ENCODE data around the gene MRPS34. TPM values are rescaled to one million over a fixed set of nuclear protein-coding genes. Genes with fewer than 3 reads are reported as not detected.

Gene MRPS34
- total RNA-seq, 1 donor from 2014 or later = 71.3 TPM

DNA sequence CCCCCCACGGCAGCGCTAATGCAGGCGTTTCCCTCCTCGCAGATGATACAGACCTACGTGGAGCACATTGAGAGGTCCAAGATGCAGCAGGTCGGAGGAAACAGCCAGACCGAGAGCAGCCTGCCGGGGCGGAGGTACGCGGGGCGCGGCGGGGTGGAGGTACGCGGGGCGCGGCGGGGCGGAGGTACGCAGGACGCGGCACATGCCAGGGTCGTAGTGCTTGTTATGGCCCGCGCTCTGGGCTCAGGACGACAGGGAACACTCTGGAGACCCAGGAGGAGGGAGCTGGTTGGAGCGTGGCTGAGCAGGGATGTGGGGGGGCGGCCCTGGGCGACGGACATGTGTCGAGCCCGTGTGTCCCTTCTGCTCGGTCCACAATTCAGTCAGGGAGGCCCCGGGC is 43.5 kb downstream of the MRPS34 start:
- no peak overlapping the region for H3K4me3 ChIP-seq (ENCODE audit: low read depth, low read length)
- H3K27me3 ChIP-seq (ENCODE audit: control insufficient read depth, insufficient read depth, low read length) = no peaks in the 10 kb centered on the region
- FAIRE-seq = no peak
- DNase-seq (ENCODE audit: low read depth) = no peak
- peaks cover 28% of the 10 kb centered on the region for H3K36me3 ChIP-seq (ENCODE audit: control insufficient read depth, insufficient read depth, low read length)
- TF ChIP-seq, protein P1, sequence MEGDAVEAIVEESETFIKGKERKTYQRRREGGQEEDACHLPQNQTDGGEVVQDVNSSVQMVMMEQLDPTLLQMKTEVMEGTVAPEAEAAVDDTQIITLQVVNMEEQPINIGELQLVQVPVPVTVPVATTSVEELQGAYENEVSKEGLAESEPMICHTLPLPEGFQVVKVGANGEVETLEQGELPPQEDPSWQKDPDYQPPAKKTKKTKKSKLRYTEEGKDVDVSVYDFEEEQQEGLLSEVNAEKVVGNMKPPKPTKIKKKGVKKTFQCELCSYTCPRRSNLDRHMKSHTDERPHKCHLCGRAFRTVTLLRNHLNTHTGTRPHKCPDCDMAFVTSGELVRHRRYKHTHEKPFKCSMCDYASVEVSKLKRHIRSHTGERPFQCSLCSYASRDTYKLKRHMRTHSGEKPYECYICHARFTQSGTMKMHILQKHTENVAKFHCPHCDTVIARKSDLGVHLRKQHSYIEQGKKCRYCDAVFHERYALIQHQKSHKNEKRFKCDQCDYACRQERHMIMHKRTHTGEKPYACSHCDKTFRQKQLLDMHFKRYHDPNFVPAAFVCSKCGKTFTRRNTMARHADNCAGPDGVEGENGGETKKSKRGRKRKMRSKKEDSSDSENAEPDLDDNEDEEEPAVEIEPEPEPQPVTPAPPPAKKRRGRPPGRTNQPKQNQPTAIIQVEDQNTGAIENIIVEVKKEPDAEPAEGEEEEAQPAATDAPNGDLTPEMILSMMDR (IDR thresholded peaks at IDR 0.05; ENCODE audit: insufficient read depth, low read length, severe bottlenecking) = no peak

DNA sequence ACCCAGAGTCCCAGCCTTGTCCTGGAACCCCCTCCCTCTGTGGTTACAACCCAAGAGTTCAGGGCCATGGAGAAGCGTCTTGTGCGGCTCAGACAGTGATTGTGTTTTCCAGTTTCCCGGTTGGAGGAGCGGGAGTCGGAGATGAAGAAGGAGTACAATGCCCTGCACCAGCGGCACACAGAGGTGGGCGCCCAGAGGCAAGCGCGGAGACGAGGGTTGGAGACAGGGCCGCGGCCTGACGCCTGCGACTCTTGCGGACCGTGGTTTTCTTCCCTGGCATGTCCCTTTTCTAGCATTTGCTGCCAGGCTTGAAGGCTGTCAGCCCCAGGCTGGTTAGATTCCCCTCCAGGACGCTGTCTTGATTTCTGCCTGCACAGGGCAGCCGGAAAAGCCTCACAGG is 43.9 kb downstream of the MRPS34 start:
- H3K4me3 ChIP-seq (ENCODE audit: low read depth, low read length) = no peak overlapping the region
- DNase-seq (ENCODE audit: low read depth) (no peak), FAIRE-seq (no peak)
- H3K27me3 ChIP-seq (ENCODE audit: control insufficient read depth, insufficient read depth, low read length) = no peaks in the 10 kb centered on the region
- peaks cover 28% of the 10 kb centered on the region for H3K36me3 ChIP-seq (ENCODE audit: control insufficient read depth, insufficient read depth, low read length)
- TF ChIP-seq, protein P1 (IDR thresholded peaks at IDR 0.05; ENCODE audit: insufficient read depth, low read length, severe bottlenecking) = no peak

DNA sequence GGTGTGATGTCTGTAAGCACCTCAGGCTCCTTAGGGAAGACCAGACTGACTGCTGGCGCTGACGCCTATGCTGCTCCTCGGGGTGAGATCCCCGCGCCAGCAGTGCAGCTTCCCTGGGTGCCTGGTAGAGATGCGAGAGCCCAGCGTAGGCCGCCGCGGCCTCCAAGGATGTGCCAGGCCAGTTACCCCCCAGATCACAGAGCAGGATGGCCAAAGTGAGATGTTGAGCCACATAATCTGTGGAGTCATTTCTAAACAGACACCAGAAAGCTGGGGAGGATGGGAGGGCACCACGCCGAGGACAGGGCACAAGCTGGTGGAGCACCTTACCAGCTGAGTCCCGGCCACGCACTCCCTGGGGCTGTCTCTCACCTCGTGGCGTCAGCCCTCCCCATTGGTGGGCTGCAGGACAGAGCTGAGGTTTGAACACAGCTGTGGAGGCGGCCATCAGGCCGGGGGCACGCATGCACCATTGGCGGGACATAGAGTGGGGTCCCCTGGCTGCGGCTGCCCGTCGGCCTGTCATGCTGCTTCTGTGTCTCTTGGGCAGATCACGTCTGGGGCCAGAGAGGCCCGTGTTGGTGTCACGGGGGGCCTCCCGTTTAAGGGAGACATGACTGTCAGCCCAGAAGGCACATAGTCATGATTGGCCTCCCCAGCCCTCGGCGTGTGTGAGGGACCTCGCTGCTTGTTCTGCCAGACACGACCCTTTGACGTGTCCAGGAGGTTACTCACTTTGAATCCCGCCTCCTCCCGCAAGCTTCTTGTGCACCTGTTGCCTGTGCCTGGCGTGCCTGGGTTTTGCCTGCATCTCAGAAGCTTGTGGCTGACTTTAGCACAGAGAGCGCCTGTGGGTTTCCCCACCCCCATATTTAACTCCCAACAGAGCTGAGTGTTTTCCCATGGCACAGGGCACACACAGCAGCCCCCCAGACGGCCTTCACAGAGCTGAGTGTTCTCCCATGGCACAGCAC is 45.0 kb downstream of the MRPS34 start:
- TF ChIP-seq, protein P1 (IDR thresholded peaks at IDR 0.05; ENCODE audit: insufficient read depth, low read length, severe bottlenecking) = no peak
- DNase-seq (ENCODE audit: low read depth) (no peak), FAIRE-seq (no peak)
- peaks cover 23% of the 10 kb centered on the region for H3K36me3 ChIP-seq (ENCODE audit: control insufficient read depth, insufficient read depth, low read length)
- H3K4me3 ChIP-seq (ENCODE audit: low read depth, low read length) = no peak overlapping the region
- no peaks in the 10 kb centered on the region for H3K27me3 ChIP-seq (ENCODE audit: control insufficient read depth, insufficient read depth, low read length)

DNA sequence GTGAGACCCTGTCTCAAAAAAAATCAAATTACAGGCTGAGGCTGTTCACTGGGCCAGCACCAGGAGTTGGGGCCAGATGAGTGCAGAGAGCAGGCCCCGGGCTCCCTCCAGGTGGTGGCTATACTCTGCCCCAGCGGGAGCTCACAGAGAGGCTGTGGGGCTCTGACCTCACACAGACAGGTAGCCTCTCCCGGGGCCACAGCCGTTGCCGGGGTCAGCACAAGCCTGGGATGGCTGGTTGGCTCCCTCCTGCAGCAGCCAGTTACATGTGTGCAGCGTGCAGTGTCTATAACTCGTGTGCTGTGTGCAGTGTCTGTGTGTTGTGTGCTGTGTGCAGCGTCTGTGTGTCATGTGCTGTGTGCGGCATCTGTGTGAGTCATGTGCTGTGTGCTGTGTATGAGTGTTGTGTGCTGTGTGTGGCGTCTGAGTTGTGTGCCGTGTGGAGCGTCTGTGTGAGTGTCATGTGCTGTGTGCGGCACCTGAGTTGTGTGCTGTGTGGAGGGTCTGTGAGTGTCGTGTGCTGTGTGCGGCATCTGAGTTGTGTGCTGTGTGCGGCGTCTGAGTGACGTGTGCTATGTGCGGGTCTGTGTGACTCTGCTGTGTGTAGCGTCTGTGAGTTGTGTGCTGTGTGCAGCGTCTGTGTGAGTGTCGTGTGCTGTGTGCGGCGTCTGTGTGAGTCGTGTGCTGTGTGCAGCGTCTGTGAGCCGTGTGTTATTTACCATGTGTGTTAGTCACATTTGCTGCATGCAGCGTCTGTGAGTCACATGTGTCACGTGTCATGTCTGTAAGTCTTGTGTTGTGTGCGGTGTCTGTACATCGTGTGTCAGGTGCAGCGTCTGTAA is 46.1 kb downstream of the MRPS34 start:
- DNase-seq (ENCODE audit: low read depth) = no peak
- TF ChIP-seq, protein P1 (IDR thresholded peaks at IDR 0.05; ENCODE audit: insufficient read depth, low read length, severe bottlenecking) = no peak
- Histone ChIP-seq H3K4me3 (ENCODE audit: low read depth, low read length) (no peak overlapping the region), H3K36me3 (ENCODE audit: control insufficient read depth, insufficient read depth, low read length) (peaks cover 20% of the 10 kb centered on the region), H3K27me3 (ENCODE audit: control insufficient read depth, insufficient read depth, low read length) (no peaks in the 10 kb centered on the region)
- peak; percentile 97 for FAIRE-seq

DNA sequence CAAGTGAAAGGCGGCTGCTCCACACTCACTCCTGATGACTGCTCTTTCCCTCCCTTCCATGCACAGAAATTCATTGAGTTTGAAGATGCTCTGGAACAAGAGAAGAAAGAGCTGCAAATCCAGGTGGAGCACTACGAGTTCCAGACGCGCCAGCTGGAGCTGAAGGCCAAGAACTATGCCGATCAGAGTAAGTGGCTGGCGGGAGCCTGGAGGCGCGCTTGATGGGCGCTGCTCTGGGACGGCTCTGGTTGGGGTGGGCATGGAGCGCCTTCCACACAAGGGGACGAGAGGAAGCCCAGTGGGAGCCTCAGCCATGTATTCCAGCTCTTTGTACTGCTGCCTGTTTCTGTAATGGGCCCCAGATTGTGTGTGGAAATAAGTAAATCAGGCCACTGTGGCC is 48.4 kb downstream of the MRPS34 start:
- Histone ChIP-seq H3K27me3 (ENCODE audit: control insufficient read depth, insufficient read depth, low read length) (no peaks in the 10 kb centered on the region), H3K4me3 (ENCODE audit: low read depth, low read length) (no peak overlapping the region), H3K36me3 (ENCODE audit: control insufficient read depth, insufficient read depth, low read length) (peaks cover 18% of the 10 kb centered on the region)
- FAIRE-seq (no peak), DNase-seq (ENCODE audit: low read depth) (no peak)
- TF ChIP-seq, protein P1 (IDR thresholded peaks at IDR 0.05; ENCODE audit: insufficient read depth, low read length, severe bottlenecking) = no peak
